GM23338 (cell line): ENCODE results near the gene LTBP2.

ENCODE experiments used
- CREB1 ChIP-seq: fragments of 250-450 bp; sonication (Bioruptor Pico); IDR thresholded peaks from 2 replicates; pipeline ENCODE4 v1.5.0; 2020; ENCODE audit warnings: low read depth, mild to moderate bottlenecking, moderate library complexity
- CTCF ChIP-seq, 2 experiments: fragments of 200-600 bp in 1 of 2; sonication (generic) in 1 of 2; conservative IDR thresholded peaks; 2 replicates each; pipeline versions ENCODE4 v1.5.1 to v1.6.1; 2016 to 2017; ENCODE audit warnings: antibody characterized with exemption in 2 of 2, low read depth in 2 of 2, mild to moderate bottlenecking in 2 of 2, moderate library complexity in 1 of 2
- ETS1 ChIP-seq: IDR thresholded peaks from 2 replicates; pipeline ENCODE4 v1.6.1; 2016; ENCODE audit warnings: antibody characterized with exemption
- EZH2 ChIP-seq: fragments of 200-600 bp; sonication (generic); IDR thresholded peaks from one replicate; pipeline ENCODE4 v1.8.0; 2017; ENCODE audit warnings: antibody characterized with exemption, mild to moderate bottlenecking, low read depth; ENCODE audit not compliant: unreplicated experiment
- EZH2phosphoT487 ChIP-seq: fragments of 200-600 bp; sonication (generic); IDR thresholded peaks from one replicate; pipeline ENCODE4 v1.8.1; 2018; ENCODE audit warnings: antibody characterized with exemption; ENCODE audit not compliant: unreplicated experiment
- POLR2AphosphoS5 ChIP-seq: IDR thresholded peaks from 2 replicates; pipeline ENCODE4 v1.6.1; 2016; ENCODE audit warnings: antibody characterized with exemption, low read depth
- STAT1 ChIP-seq: IDR thresholded peaks from one replicate; pipeline ENCODE4 v1.6.1; 2016; ENCODE audit warnings: antibody characterized with exemption; ENCODE audit not compliant: unreplicated experiment

- TF ChIP-seq CTCF (conservative IDR thresholded peaks at IDR 0.05; ENCODE audit: low read depth in 2 of 2) (no peak), STAT1 (no peak), CREB1 (CRISPR knock-in tag) (no peak), EZH2 (no peak), POLR2AphosphoS5 (no peak), EZH2phosphoT487 (no peak), ETS1 (no peak)
Observed at GRCh38 chr14:74567646-74568379, 44.2 kb downstream of the LTBP2 start.
